HG03575 (cell line): ENCODE data around the gene CNRIP1.
"Not testable (repeated sequence)": the region's sequence is repeated elsewhere in the genome, so short reads cannot be mapped to it uniquely, and the experiment has no call there.

Experiments
- ATAC-seq: cut with Tn5 transposase; IDR thresholded peaks from one replicate; pipeline ENCODE4 v1.9.1; 2021; ENCODE audit not compliant: unreplicated experiment, insufficient number of reproducible peaks, low FRiP score; ENCODE audit errors: extremely low read depth

CNRIP1 gene

GRCh38 chr2:68319398-68320117 is at the start of gene CNRIP1:
Gene CNRIP1 (minus strand): TSS chr2:68319949. CDS start chr2:68319400, 549 bp downstream.
- no peak for ATAC-seq

GRCh38 chr2:68369337-68369734 is 49.6 kb upstream of the CNRIP1 start:
- ATAC-seq: no peak

GRCh38 chr2:68368654-68369336 is 49.0 kb upstream of the CNRIP1 start:
- ATAC-seq: no peak

GRCh38 chr2:68367953-68368653 is 48.4 kb upstream of the CNRIP1 start:
- ATAC-seq: no peak

- no peak for ATAC-seq
These were observed 46.4 kb upstream of the CNRIP1 start for GRCh38 chr2:68366083-68366560.

GRCh38 chr2:68365087-68365486 is 45.3 kb upstream of the CNRIP1 start, which contains the start of gene PLEK:
Gene PLEK (plus strand): TSS chr2:68365282. CDS start chr2:68365352, 70 bp downstream.
- ATAC-seq: no peak

GRCh38 chr2:68363721-68364120 is 44.0 kb upstream of the CNRIP1 start:
- ATAC-seq: no peak

GRCh38 chr2:68362749-68363148 is 43.0 kb upstream of the CNRIP1 start:
- ATAC-seq: no peak

GRCh38 chr2:68362069-68362468 is 42.3 kb upstream of the CNRIP1 start:
- no peak for ATAC-seq

GRCh38 chr2:68359889-68360288 is 40.1 kb upstream of the CNRIP1 start:
- no peak for ATAC-seq

- ATAC-seq: peak; percentile 42
These were observed 38.0 kb upstream of the CNRIP1 start for GRCh38 chr2:68357605-68358337.

GRCh38 chr2:68356599-68357239 is 37.0 kb upstream of the CNRIP1 start:
- no peak for ATAC-seq

- no peak for ATAC-seq
These were observed 33.1 kb upstream of the CNRIP1 start for GRCh38 chr2:68352651-68353391.

GRCh38 chr2:68351997-68352396 is 32.2 kb upstream of the CNRIP1 start:
- no peak for ATAC-seq

- not testable (repeated sequence) for ATAC-seq
These were observed 29.3 kb upstream of the CNRIP1 start for GRCh38 chr2:68349091-68349490.

- no peak for ATAC-seq
These were observed 25.6 kb upstream of the CNRIP1 start for GRCh38 chr2:68345129-68345875.

GRCh38 chr2:68344031-68344430 is 24.3 kb upstream of the CNRIP1 start:
- no peak for ATAC-seq
